HEK293 (cell line): ENCODE data around the gene MDGA2.

Source experiments
- ZBTB20 ChIP-seq: fragments of 450-650 bp; formaldehyde crosslinking; IDR thresholded peaks from 2 replicates; pipeline ENCODE4 v1.5.1; 2016; ENCODE audit warnings: missing biosample characterization, missing genetic modification characterization
- ZNF311 ChIP-seq: fragments of 450-650 bp; formaldehyde crosslinking; IDR thresholded peaks from 2 replicates; pipeline ENCODE4 v1.5.1; 2017; ENCODE audit warnings: missing biosample characterization, missing genetic modification characterization, borderline replicate concordance
- ZNF654 ChIP-seq: fragments of 450-650 bp; formaldehyde crosslinking; IDR thresholded peaks from 2 replicates; pipeline ENCODE4 v1.5.1; 2016; ENCODE audit warnings: low read depth, missing biosample characterization, missing genetic modification characterization
- TF ChIP-seq, protein P1 (sequence below): fragments of 450-650 bp; formaldehyde crosslinking; IDR thresholded peaks from 2 replicates; pipeline ENCODE4 v1.5.1; 2016; ENCODE audit warnings: missing biosample characterization, missing genetic modification characterization
- TF ChIP-seq, protein P2 (sequence below): fragments of 450-650 bp; formaldehyde crosslinking; IDR thresholded peaks from 2 replicates; pipeline ENCODE4 v1.5.1; 2017; ENCODE audit warnings: missing biosample characterization, mild to moderate bottlenecking, missing genetic modification characterization, moderate library complexity
- TF ChIP-seq, protein P3 (sequence below): fragments of 450-650 bp; formaldehyde crosslinking; conservative IDR thresholded peaks from 2 replicates; pipeline ENCODE4 v1.5.1; 2016; ENCODE audit warnings: low read depth, missing biosample characterization, missing genetic modification characterization

DNA sequence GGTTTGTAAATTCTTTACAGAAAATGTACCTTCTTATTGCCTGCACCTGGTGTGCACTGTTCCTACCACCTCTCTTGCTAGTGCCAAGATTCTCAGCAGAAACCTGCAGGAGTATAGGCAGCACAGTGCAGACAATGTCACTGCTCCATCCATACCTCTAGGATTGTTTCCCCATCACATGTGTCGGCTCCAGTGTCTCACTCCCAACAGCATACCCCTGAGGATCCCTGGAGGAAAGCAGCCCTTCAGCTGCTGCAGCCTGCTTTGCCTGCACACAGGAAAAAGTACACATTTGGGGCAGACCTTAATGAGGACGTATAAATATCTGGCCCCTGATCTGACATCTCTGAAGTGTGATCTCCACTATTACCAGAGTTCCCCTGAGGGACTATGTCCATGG lies 235.5 kb downstream of the MDGA2 start:
- TF ChIP-seq, protein P1, sequence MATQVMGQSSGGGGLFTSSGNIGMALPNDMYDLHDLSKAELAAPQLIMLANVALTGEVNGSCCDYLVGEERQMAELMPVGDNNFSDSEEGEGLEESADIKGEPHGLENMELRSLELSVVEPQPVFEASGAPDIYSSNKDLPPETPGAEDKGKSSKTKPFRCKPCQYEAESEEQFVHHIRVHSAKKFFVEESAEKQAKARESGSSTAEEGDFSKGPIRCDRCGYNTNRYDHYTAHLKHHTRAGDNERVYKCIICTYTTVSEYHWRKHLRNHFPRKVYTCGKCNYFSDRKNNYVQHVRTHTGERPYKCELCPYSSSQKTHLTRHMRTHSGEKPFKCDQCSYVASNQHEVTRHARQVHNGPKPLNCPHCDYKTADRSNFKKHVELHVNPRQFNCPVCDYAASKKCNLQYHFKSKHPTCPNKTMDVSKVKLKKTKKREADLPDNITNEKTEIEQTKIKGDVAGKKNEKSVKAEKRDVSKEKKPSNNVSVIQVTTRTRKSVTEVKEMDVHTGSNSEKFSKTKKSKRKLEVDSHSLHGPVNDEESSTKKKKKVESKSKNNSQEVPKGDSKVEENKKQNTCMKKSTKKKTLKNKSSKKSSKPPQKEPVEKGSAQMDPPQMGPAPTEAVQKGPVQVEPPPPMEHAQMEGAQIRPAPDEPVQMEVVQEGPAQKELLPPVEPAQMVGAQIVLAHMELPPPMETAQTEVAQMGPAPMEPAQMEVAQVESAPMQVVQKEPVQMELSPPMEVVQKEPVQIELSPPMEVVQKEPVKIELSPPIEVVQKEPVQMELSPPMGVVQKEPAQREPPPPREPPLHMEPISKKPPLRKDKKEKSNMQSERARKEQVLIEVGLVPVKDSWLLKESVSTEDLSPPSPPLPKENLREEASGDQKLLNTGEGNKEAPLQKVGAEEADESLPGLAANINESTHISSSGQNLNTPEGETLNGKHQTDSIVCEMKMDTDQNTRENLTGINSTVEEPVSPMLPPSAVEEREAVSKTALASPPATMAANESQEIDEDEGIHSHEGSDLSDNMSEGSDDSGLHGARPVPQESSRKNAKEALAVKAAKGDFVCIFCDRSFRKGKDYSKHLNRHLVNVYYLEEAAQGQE (tag by site-specific recombination): no peak
- TF ChIP-seq, protein P2, sequence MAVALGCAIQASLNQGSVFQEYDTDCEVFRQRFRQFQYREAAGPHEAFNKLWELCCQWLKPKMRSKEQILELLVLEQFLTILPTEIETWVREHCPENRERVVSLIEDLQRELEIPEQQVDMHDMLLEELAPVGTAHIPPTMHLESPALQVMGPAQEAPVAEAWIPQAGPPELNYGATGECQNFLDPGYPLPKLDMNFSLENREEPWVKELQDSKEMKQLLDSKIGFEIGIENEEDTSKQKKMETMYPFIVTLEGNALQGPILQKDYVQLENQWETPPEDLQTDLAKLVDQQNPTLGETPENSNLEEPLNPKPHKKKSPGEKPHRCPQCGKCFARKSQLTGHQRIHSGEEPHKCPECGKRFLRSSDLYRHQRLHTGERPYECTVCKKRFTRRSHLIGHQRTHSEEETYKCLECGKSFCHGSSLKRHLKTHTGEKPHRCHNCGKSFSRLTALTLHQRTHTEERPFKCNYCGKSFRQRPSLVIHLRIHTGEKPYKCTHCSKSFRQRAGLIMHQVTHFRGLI: no peak
- TF ChIP-seq ZNF311 (tag by site-specific recombination): no peak
- TF ChIP-seq ZBTB20 (tag by site-specific recombination): no peak
- TF ChIP-seq, protein P3, sequence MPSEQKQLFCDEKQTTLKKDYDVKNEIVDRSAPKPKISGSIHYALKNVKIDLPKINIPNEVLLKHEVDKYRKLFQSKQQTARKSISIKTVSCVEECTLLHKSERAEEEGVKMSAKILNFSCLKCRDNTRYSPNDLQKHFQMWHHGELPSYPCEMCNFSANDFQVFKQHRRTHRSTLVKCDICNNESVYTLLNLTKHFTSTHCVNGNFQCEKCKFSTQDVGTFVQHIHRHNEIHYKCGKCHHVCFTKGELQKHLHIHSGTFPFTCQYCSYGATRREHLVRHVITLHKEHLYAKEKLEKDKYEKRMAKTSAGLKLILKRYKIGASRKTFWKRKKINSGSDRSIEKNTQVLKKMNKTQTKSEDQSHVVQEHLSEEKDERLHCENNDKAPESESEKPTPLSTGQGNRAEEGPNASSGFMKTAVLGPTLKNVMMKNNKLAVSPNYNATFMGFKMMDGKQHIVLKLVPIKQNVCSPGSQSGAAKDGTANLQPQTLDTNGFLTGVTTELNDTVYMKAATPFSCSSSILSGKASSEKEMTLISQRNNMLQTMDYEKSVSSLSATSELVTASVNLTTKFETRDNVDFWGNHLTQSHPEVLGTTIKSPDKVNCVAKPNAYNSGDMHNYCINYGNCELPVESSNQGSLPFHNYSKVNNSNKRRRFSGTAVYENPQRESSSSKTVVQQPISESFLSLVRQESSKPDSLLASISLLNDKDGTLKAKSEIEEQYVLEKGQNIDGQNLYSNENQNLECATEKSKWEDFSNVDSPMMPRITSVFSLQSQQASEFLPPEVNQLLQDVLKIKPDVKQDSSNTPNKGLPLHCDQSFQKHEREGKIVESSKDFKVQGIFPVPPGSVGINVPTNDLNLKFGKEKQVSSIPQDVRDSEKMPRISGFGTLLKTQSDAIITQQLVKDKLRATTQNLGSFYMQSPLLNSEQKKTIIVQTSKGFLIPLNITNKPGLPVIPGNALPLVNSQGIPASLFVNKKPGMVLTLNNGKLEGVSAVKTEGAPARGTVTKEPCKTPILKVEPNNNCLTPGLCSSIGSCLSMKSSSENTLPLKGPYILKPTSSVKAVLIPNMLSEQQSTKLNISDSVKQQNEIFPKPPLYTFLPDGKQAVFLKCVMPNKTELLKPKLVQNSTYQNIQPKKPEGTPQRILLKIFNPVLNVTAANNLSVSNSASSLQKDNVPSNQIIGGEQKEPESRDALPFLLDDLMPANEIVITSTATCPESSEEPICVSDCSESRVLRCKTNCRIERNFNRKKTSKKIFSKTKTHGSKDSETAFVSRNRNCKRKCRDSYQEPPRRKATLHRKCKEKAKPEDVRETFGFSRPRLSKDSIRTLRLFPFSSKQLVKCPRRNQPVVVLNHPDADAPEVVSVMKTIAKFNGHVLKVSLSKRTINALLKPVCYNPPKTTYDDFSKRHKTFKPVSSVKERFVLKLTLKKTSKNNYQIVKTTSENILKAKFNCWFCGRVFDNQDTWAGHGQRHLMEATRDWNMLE (tag by site-specific recombination): no peak
- no peak for TF ChIP-seq ZNF654
